WTC11 (cell line): Measurements from ENCODE around the gene RIPOR2. TPM values are rescaled to one million over a fixed set of nuclear protein-coding genes. Genes with fewer than 3 reads are reported as not detected.

Experiments used
- ATF1 ChIP-seq: sonication (generic); formaldehyde crosslinking; IDR thresholded peaks from 2 replicates; pipeline ENCODE4 v1.8.1; 2023; ENCODE audit warnings: mild to moderate bottlenecking, moderate library complexity, missing genetic modification reagents
- ATF3 ChIP-seq: sonication (generic); formaldehyde crosslinking; conservative IDR thresholded peaks from 2 replicates; pipeline ENCODE4 v1.8.1; 2022; ENCODE audit warnings: mild to moderate bottlenecking, missing genetic modification reagents
- CREB1 ChIP-seq: sonication (generic); formaldehyde crosslinking; IDR thresholded peaks from 2 replicates; pipeline ENCODE4 v1.8.0; 2023; ENCODE audit warnings: mild to moderate bottlenecking, missing genetic modification reagents
- E2F4 ChIP-seq: sonication (generic); formaldehyde crosslinking; IDR thresholded peaks from 2 replicates; pipeline ENCODE4 v1.8.1; 2022; ENCODE audit warnings: low read depth, mild to moderate bottlenecking, moderate library complexity, missing genetic modification reagents, borderline replicate concordance
- ETV6 ChIP-seq: sonication (generic); formaldehyde crosslinking; IDR thresholded peaks from 2 replicates; pipeline ENCODE4 v1.8.1; 2022; ENCODE audit warnings: mild to moderate bottlenecking, missing genetic modification reagents
- FOXP1 ChIP-seq: sonication (generic); formaldehyde crosslinking; IDR thresholded peaks from 2 replicates; pipeline ENCODE4 v1.8.0; 2022; ENCODE audit warnings: missing genetic modification reagents, mild to moderate bottlenecking, moderate library complexity, borderline replicate concordance
- JAZF1 ChIP-seq: fragments of 250-450 bp; sonication (Bioruptor Pico); IDR thresholded peaks from 2 replicates; pipeline ENCODE4 v1.9.0; 2021; ENCODE audit warnings: moderate library complexity, mild to moderate bottlenecking, inconsistent platforms
- JUN ChIP-seq: sonication (generic); formaldehyde crosslinking; IDR thresholded peaks from 2 replicates; pipeline ENCODE4 v1.8.0; 2023; ENCODE audit warnings: mild to moderate bottlenecking, missing genetic modification reagents
- MXD4 ChIP-seq: fragments of 250-450 bp; sonication (Bioruptor Pico); IDR thresholded peaks from 2 replicates; pipeline ENCODE4 v1.8.0; 2021; ENCODE audit warnings: mild to moderate bottlenecking, moderate library complexity, borderline replicate concordance
- NFATC4 ChIP-seq: fragments of 250-450 bp; sonication (Bioruptor Pico); IDR thresholded peaks from 2 replicates; pipeline ENCODE4 v1.9.0; 2021; ENCODE audit warnings: mild to moderate bottlenecking
- NR1H2 ChIP-seq: sonication (generic); formaldehyde crosslinking; IDR thresholded peaks from 2 replicates; pipeline ENCODE4 v1.9.0; 2021; ENCODE audit warnings: mild to moderate bottlenecking, moderate library complexity, missing genetic modification reagents
- PRRX2 ChIP-seq: fragments of 250-450 bp; sonication (Bioruptor Pico); IDR thresholded peaks from 2 replicates; pipeline ENCODE4 v1.8.0; 2021; ENCODE audit warnings: mild to moderate bottlenecking
- SMAD3 ChIP-seq: sonication (generic); formaldehyde crosslinking; IDR thresholded peaks from 2 replicates; pipeline ENCODE4 v1.8.0; 2022; ENCODE audit warnings: missing genetic modification reagents, mild to moderate bottlenecking, borderline replicate concordance
- SOX15 ChIP-seq: fragments of 250-450 bp; sonication (Bioruptor Pico); IDR thresholded peaks from 2 replicates; pipeline ENCODE4 v1.9.0; 2021; ENCODE audit warnings: mild to moderate bottlenecking
- SP1 ChIP-seq: sonication (generic); formaldehyde crosslinking; conservative IDR thresholded peaks from 2 replicates; pipeline ENCODE4 v1.8.1; 2022; ENCODE audit warnings: missing genetic modification reagents
- TCF7 ChIP-seq: sonication (generic); formaldehyde crosslinking; IDR thresholded peaks from 2 replicates; pipeline ENCODE4 v1.8.0; 2022; ENCODE audit warnings: mild to moderate bottlenecking, low read depth, missing genetic modification reagents, moderate library complexity
- TEAD1 ChIP-seq: sonication (generic); formaldehyde crosslinking; IDR thresholded peaks from 2 replicates; pipeline ENCODE4 v1.8.0; 2022; ENCODE audit warnings: mild to moderate bottlenecking, missing genetic modification reagents
- TEAD4 ChIP-seq: sonication (generic); formaldehyde crosslinking; IDR thresholded peaks from 2 replicates; pipeline ENCODE4 v1.8.0; 2022; ENCODE audit warnings: mild to moderate bottlenecking, missing genetic modification reagents
- TP53 ChIP-seq: sonication (generic); formaldehyde crosslinking; IDR thresholded peaks from 2 replicates; pipeline ENCODE4 v1.8.1; 2023; ENCODE audit warnings: mild to moderate bottlenecking, missing genetic modification reagents
- ZBTB43 ChIP-seq: sonication (generic); formaldehyde crosslinking; IDR thresholded peaks from 2 replicates; pipeline ENCODE4 v1.8.1; 2023; ENCODE audit warnings: mild to moderate bottlenecking, missing genetic modification reagents
- ZMAT4 ChIP-seq: fragments of 250-450 bp; sonication (Bioruptor Pico); IDR thresholded peaks from 2 replicates; pipeline ENCODE4 v1.9.0; 2021; ENCODE audit warnings: mild to moderate bottlenecking
- ZNF138 ChIP-seq: sonication (generic); formaldehyde crosslinking; conservative IDR thresholded peaks from 2 replicates; pipeline ENCODE4 v1.8.1; 2022; ENCODE audit warnings: mild to moderate bottlenecking, moderate library complexity, missing genetic modification reagents
- ZNF219 ChIP-seq: sonication (generic); formaldehyde crosslinking; IDR thresholded peaks from 2 replicates; pipeline ENCODE4 v1.8.0; 2023; ENCODE audit warnings: missing genetic modification reagents, mild to moderate bottlenecking, borderline replicate concordance
- ZNF232 ChIP-seq: sonication (generic); formaldehyde crosslinking; IDR thresholded peaks from 2 replicates; pipeline ENCODE4 v1.8.0; 2022; ENCODE audit warnings: mild to moderate bottlenecking, missing genetic modification reagents
- ZNF263 ChIP-seq: sonication (generic); formaldehyde crosslinking; IDR thresholded peaks from 2 replicates; pipeline ENCODE4 v1.8.1; 2022; ENCODE audit warnings: low read depth, mild to moderate bottlenecking, moderate library complexity, missing genetic modification reagents
- ZNF423 ChIP-seq: fragments of 250-450 bp; sonication (Bioruptor Pico); IDR thresholded peaks from 2 replicates; pipeline ENCODE4 v2.1.2; 2022; ENCODE audit warnings: mild to moderate bottlenecking, moderate library complexity
- ZSCAN18 ChIP-seq: fragments of 250-450 bp; sonication (Bioruptor Pico); IDR thresholded peaks from 2 replicates; pipeline ENCODE4 v2.1.2; 2022; ENCODE audit warnings: mild to moderate bottlenecking, moderate library complexity
- total RNA-seq: library from RNA; stranded (reverse); gene quantifications from 3 replicates; pipeline ENCODE4 v1.2.3, GENCODE V29; 2021
- TF ChIP-seq, protein P1 (sequence below): sonication (generic); formaldehyde crosslinking; IDR thresholded peaks from 2 replicates; pipeline ENCODE4 v1.8.1; 2023; ENCODE audit warnings: mild to moderate bottlenecking, missing genetic modification reagents, borderline replicate concordance
- TF ChIP-seq, protein P2 (sequence below): sonication (generic); formaldehyde crosslinking; IDR thresholded peaks from 2 replicates; pipeline ENCODE4 v1.8.0; 2022; ENCODE audit warnings: missing genetic modification reagents

RIPOR2 gene
- total RNA-seq, 1 experiment from 2014 or later: 13.5 TPM

DNA sequence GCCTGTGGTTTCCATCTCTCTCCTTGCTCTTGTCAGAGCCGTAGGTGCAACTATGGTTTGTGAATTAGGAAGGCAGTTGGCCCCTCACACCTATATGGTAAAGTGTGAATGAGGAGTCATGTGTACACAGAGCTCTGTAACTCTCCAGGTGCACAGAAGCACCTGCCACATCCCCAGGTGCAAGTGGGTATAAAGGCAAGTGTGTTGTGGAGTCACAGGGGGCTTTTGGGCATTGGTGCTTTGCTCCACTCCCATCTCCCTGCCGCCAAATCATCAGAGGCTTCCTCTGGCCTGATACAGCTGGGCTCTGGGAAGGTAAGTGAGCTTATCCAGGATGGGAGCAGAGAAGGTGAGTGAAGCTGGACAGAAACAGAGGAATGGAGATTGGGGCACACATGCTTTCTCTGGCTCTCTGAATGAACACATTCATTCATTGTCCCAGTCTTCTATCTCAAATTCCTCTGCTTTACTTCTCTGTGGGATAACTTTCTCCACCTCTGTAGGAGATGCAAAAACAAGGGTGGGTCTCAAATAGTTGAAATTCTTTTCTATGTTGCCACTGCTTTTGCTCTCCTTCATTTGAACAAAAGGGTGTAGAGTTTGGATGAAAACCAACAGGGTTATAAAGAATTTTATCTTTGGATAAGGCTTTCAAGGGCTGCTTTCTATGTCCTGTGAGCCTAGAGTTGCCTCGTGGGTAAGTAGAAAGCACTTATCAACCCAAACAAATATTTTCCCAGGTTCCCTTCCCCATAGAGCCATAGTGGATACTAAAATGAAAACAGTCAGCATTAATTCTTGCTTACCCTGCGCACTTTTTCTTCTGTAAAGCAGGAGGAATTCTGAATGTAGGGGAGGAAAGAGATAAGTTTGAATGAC is 45.0 kb upstream of the RIPOR2 start (continued):
- TF ChIP-seq, protein P1, sequence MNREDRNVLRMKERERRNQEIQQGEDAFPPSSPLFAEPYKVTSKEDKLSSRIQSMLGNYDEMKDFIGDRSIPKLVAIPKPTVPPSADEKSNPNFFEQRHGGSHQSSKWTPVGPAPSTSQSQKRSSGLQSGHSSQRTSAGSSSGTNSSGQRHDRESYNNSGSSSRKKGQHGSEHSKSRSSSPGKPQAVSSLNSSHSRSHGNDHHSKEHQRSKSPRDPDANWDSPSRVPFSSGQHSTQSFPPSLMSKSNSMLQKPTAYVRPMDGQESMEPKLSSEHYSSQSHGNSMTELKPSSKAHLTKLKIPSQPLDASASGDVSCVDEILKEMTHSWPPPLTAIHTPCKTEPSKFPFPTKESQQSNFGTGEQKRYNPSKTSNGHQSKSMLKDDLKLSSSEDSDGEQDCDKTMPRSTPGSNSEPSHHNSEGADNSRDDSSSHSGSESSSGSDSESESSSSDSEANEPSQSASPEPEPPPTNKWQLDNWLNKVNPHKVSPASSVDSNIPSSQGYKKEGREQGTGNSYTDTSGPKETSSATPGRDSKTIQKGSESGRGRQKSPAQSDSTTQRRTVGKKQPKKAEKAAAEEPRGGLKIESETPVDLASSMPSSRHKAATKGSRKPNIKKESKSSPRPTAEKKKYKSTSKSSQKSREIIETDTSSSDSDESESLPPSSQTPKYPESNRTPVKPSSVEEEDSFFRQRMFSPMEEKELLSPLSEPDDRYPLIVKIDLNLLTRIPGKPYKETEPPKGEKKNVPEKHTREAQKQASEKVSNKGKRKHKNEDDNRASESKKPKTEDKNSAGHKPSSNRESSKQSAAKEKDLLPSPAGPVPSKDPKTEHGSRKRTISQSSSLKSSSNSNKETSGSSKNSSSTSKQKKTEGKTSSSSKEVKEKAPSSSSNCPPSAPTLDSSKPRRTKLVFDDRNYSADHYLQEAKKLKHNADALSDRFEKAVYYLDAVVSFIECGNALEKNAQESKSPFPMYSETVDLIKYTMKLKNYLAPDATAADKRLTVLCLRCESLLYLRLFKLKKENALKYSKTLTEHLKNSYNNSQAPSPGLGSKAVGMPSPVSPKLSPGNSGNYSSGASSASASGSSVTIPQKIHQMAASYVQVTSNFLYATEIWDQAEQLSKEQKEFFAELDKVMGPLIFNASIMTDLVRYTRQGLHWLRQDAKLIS (CRISPR knock-in tag): no peak
- TF ChIP-seq ZSCAN18 (CRISPR knock-in tag): no peak
- TF ChIP-seq NR1H2: no peak
- no peak for TF ChIP-seq NFATC4 (CRISPR knock-in tag)
- no peak for TF ChIP-seq SP1 (CRISPR knock-in tag)
- TF ChIP-seq TEAD4 (CRISPR knock-in tag): peak; percentile 47; the same call in 1 of the 2 replicates
- no peak for TF ChIP-seq E2F4 (CRISPR knock-in tag)
- TF ChIP-seq ZMAT4: no peak
- TF ChIP-seq TCF7 (CRISPR knock-in tag): no peak
- TF ChIP-seq TEAD1 (CRISPR knock-in tag): peak; percentile 85
- no peak for TF ChIP-seq CREB1 (CRISPR knock-in tag)
- TF ChIP-seq JAZF1 (CRISPR knock-in tag): no peak
- TF ChIP-seq SOX15 (CRISPR knock-in tag): no peak
- TF ChIP-seq, protein P2, sequence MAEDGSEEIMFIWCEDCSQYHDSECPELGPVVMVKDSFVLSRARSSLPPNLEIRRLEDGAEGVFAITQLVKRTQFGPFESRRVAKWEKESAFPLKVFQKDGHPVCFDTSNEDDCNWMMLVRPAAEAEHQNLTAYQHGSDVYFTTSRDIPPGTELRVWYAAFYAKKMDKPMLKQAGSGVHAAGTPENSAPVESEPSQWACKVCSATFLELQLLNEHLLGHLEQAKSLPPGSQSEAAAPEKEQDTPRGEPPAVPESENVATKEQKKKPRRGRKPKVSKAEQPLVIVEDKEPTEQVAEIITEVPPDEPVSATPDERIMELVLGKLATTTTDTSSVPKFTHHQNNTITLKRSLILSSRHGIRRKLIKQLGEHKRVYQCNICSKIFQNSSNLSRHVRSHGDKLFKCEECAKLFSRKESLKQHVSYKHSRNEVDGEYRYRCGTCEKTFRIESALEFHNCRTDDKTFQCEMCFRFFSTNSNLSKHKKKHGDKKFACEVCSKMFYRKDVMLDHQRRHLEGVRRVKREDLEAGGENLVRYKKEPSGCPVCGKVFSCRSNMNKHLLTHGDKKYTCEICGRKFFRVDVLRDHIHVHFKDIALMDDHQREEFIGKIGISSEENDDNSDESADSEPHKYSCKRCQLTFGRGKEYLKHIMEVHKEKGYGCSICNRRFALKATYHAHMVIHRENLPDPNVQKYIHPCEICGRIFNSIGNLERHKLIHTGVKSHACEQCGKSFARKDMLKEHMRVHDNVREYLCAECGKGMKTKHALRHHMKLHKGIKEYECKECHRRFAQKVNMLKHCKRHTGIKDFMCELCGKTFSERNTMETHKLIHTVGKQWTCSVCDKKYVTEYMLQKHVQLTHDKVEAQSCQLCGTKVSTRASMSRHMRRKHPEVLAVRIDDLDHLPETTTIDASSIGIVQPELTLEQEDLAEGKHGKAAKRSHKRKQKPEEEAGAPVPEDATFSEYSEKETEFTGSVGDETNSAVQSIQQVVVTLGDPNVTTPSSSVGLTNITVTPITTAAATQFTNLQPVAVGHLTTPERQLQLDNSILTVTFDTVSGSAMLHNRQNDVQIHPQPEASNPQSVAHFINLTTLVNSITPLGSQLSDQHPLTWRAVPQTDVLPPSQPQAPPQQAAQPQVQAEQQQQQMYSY (CRISPR knock-in tag): no peak
- no peak for TF ChIP-seq ZNF138 (CRISPR knock-in tag)
- no peak for TF ChIP-seq FOXP1 (CRISPR knock-in tag)
- no peak for TF ChIP-seq ZNF263 (CRISPR knock-in tag)
- peak; percentile 48 for TF ChIP-seq ZNF423 (CRISPR knock-in tag)
- no peak for TF ChIP-seq ATF1 (CRISPR knock-in tag)
- TF ChIP-seq ETV6 (CRISPR knock-in tag): no peak
- TF ChIP-seq ZBTB43: no peak
- no peak for TF ChIP-seq SMAD3 (CRISPR knock-in tag)
- no peak for TF ChIP-seq ATF3 (CRISPR knock-in tag)
- TF ChIP-seq MXD4 (CRISPR knock-in tag): no peak
- TF ChIP-seq ZNF219 (CRISPR knock-in tag): no peak
- 0 out of 2 replicates have a peak, but pooled peaks have one; percentile 36 for TF ChIP-seq PRRX2 (CRISPR knock-in tag)
- TF ChIP-seq JUN (CRISPR knock-in tag): no peak
- no peak for TF ChIP-seq TP53 (CRISPR knock-in tag)
- no peak for TF ChIP-seq ZNF232 (CRISPR knock-in tag)
